Fibroblast of skin of right quadriceps (primary cell): Measurements from ENCODE around the gene ABCF3.
A peak's percentile ranks its signal among the peaks of the same experiment; 100 is the strongest.

ENCODE experiments used
- DNase-seq: peaks from one replicate; pipeline ENCODE4 v3.0.0-alpha.2; 2013

ABCF3 gene

DNA sequence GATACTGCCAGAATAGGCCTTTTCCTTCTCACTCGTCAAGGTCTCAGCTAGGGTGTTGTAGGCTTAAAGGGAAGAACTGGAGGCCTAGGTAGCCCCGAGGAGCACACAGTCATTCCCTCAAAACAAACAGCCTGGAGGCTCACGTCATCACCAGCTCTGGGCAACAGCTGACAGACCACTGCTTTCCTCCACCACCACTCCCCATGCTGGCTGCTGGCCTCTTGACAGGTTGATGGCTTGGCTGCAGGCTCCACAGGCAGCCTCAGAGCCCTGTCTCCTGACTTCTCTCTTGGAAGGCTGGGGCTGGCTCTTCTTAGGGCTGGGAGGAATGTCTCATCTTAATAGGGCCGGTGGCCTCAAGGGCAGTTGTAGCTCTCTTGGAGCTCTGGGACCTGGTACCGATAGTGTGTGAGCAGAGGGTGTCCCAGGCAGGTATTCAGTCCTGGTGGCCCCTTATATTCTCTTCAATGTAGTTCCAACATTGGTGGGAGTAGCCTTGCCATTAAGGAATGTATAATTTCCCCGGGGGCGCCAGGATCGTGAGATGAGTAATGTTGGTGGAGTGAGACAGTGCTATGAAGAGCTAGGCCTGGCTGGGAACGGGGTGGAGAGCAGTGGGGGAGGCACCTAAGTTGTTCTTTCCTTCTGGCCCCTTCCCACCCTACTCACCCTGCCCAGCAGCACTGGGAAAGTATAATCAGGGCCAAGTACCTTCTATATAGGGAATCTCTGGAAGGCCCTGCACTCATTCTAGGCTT is 17.5 kb upstream of the ABCF3 start:
- DNase-seq: peak; percentile 81

- DNase-seq: no peak
These were observed 15.8 kb upstream of the ABCF3 start for GRCh38 chr3:184169896-184170875.

DNA sequence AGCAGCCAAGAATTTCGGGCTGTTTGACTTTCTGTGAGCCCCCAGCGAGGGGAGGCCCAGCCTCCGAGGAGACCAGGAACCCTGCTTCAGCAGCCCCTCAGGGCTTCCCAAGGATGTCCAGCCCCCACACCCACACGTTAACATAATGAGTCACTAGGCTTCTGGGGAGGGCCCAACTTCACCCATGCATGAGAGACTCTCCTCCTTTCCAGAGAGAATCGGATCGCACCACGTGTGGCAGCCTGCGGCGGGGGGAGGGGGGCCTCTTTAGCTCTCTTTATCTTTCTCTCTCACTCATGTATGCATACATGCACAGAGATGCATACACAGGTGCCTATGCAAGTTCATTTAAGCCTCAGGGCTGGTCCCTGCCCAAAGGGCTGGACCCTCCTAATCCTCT is 14.4 kb upstream of the ABCF3 start:
- DNase-seq: peak; percentile 70

DNA sequence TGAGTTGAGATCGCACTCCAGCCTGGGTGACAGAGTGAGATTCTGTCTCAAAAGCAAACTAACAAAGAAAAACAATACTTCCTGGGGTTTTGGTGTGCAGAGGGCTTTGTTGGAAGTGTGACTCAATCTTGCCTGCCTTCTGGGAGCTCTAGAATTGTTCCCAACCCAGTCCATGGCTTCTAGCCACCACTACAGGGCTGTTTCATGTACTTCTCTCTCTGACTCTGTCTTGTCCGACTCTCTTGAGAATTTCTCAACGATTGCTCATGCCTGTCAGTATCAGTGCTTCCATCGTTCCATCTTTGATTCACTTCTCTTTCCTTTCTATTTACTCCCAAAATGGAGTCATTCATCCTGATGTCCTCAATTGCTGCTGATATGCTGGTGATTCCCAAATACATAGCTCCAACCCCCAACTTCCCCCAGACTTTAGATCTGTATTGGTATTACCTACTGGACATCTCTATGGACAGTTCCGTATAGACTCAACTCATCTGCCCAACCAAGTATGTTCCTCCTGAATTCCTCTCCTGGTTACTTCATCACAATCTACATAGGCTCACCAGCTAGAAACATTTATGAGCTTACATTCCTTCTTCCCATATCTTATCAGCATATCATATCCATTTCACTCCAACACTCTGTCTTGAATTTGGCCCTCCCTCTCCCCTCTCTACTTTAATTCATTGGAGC is 13.2 kb upstream of the ABCF3 start:
- peak; percentile 82 for DNase-seq

- DNase-seq: no peak
These were observed 12.7 kb upstream of the ABCF3 start for GRCh38 chr3:184173374-184173722.

DNA sequence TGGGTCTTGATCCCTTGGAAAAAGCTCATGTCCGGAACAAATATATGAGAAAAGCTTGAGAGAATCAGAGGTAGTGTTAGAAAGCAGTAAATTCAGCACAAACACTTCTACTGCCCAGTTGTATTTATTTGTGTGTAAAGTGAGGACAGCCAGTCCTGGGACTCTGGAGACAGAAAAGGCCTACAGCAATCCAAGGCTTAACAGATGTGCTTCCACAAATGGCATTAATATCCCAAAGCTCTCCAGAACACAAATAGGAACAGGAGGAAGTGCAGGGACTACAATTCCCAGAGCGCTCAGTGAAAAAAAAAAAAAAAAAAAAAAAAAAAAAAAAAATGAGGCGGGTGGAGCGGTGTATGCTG is 11.7 kb upstream of the ABCF3 start:
- no peak for DNase-seq

DNA sequence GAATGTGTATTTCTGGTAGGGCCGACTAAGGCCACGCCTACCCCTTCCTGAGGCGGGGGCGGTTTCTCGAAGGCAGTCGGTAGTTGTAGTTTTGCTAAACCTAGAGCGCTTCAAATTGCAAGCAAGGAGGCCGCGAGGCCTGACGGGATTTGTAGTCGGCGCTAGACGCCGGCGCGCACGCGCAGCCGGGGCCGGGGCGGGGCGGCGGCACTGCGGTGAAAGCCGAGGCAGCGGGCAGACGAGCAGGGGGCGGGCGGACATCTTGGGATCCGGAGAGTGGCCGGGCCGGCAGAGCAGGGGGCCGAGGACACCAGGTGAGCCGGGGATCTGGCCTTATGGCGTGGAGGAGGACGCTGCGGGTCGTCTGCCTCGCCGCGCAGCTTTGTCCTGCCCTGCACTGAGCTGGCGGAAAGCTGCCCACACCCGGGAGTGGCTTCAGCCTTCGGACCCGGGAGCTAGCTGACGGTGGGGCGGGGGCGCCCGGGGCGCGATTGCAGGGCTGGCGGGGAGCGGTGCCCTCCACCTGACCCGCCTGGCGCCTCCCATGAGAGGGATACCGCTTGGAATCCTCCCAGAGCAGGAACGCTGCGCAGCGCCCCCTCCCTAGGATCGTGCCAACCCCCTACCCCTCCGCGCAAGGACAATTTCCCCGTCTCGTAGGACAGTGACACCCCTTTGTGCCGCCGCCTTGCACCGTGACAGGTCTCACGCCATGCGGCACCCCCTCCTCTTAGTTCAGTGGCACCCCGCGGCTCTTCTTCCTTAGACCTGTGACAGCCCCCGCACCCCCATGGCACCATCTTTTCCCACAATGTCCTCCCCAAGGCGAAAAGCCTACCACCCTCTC is 11.1 kb upstream of the ABCF3 start, which contains the start of gene AP2M1:
Gene AP2M1, plus strand, starts transcription at position 210 of the 847 bp plus-strand sequence. CDS start 2,139 bp downstream, outside the sequence.
- peak; percentile 99 for DNase-seq

- DNase-seq: no peak
These were observed 10.5 kb upstream of the ABCF3 start for GRCh38 chr3:184175506-184175905.

DNA sequence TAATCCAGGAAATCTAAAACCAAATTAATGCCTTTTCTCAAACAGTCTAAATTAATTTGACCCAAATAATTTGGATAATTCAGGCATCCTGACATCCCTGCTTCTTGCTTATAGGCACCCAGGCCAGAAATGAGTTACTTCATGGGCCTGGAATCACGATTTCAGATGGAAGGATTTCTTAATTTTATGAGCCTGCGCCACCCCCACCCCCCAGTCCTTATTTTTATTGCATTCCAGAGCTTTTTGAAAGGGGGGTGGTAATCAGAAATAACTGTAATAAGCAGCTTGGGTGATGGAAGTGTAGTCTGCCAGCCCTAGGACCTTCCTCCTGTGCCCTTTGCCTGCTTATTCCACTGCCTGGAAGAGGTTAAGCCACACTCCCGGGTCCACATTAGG is 10.0 kb upstream of the ABCF3 start:
- DNase-seq: peak; percentile 39

DNA sequence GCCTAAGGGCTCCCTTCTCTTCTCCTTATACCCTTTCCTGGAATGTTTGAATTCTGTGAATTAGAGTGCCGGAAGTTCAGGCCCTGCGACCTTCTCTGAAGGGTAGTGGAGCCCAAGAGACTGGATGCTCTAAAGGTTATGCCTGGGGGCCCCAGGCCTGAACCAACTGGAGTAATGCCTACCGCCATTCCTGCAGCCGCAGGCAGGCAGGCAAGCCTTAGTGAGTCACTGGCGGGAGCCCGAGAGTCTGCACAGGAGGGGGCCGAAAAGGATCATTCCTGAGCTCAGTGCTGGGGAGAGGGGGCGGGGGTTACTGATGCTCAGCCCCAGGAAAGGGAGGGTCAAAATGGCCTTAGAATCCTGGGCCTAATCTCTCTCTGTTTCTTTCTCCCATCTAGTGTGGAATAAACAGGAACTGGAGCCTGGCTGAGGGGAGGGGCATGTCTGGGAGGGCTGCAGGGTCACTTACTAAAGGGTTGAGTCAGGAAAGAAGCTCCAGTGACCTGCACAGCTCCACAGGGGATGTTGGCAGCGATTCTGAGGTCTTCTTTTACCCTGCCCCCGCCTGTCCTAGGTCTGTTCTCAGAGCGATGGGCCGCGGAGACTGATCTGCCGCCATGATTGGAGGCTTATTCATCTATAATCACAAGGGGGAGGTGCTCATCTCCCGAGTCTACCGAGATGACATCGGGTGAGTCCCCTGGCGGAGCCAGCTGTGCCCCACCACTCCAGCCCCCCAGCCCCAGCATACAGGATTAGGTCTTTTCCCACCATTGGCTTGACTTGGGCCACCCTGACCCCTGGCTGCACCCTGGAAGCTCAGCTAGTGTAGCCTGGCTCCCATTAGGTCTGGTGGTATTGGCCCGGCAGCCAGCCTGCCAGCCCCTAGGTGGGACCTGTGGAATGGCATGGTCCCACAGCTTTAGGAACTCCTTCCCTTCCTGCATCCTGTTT is 9.3 kb upstream of the ABCF3 start:
- DNase-seq: peak; percentile 97

GRCh38 chr3:184177331-184177731 is 8.7 kb upstream of the ABCF3 start:
- DNase-seq: peak; percentile 63

DNA sequence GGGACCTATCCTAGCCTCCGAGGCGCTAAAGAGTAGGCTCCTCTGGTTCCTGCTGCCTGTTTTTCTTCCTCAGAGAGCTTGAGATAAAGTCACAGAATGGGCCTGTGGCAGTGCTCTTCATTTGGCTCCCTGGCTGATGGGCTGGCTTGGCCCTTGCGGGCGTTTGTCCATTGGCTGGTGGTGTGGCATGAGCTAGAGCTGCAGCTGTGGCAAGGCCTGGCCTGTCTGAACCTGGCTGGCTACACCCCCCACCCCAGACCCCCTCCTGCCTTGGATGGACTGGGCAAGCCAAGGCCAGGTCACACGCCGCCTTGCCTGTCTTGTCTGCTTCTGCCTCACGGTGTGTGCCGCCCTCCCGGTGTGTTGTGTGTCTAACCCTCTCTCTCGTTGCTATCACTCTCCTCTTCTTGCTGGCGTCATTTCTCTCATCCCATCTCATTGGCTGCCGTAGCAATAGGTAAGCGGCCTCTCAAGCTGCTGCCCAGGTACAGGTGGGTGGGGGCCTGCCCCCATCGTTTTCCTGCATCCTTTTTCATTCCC is 8.2 kb upstream of the ABCF3 start:
- no peak for DNase-seq

DNA sequence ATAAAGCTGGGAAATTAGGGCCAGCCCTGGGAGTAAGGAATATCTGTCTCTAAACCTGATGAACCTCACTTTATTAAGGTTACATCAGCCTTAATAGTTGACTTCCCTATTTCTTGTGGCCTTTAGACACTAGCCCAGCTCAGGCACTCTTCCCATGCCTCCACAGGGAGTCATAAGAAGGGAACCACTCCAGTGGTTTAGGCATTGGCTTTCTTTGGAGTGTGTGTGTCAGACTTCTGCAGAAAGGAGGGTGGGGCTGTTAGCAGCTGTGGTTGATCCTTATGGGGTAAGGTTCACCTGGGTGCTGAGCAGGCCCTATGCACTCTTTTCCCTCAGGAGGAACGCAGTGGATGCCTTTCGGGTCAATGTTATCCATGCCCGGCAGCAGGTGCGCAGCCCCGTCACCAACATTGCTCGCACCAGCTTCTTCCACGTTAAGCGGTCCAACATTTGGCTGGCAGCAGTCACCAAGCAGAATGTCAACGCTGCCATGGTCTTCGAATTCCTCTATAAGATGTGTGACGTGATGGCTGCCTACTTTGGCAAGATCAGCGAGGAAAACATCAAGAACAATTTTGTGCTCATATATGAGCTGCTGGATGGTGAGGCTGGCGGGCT is 7.4 kb upstream of the ABCF3 start:
- no peak for DNase-seq

- peak; percentile 12 for DNase-seq
These were observed 5.8 kb upstream of the ABCF3 start for GRCh38 chr3:184180165-184180564.

DNA sequence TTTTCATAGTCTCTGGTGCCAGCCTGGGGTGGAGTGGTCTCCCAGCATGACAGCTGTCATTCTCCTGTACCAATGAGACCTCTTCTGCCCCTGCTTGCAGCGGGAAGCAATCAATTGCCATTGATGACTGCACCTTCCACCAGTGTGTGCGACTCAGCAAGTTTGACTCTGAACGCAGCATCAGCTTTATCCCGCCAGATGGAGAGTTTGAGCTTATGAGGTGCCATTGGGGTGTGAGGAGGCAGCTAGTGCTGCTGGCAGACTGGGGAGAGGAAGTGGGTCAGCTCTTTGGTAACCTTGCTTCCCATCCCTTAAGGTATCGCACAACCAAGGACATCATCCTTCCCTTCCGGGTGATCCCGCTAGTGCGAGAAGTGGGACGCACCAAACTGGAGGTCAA is 4.4 kb upstream of the ABCF3 start:
- no peak for DNase-seq

DNA sequence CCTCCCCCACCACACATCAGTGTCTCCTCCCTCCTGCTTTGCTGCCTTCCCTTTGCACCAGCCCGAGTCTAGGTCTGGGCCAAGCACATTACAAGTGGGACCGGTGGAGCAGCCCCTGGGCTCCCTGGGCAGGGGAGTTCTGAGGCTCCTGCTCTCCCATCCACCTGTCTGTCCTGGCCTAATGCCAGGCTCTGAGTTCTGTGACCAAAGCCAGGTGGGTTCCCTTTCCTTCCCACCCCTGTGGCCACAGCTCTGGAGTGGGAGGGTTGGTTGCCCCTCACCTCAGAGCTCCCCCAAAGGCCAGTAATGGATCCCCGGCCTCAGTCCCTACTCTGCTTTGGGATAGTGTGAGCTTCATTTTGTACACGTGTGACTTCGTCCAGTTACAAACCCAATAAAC is 2.3 kb upstream of the ABCF3 start:
- DNase-seq: no peak

DNA sequence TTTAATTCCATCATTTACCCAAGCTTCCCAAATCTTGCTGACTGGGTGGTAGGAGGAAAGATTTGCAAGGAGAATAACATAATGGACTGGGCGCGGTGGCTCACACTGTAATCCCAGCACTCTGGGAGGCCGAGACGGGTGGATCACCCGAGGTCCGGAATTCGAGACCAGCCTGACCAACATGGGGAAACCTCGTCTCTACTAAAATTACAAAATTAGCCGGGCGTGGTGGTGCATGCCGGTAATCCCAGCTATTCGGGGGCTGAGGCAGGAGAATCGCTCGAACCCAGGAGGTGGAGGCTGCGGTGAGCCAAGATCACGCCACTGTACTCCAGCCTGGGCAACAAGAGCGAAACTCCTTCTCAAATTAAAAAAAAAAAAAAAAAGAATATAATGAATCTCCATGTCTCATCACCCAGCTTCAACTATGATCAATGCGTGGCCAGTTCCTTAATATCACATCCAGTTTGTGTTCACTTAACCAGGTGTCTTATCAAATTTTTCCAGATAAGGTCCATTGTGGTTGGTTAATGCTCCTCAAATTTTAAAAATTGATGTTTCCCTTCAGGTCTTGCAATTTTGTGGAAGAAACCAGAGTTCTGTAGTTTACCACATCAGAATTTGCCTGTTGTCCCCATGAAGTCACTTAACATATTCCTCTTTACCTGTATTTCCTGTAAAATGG is 1.3 kb upstream of the ABCF3 start:
- no peak for DNase-seq

GRCh38 chr3:184185461-184186183 is 377 bp upstream of the ABCF3 start:
- DNase-seq: peak; percentile 98

DNA sequence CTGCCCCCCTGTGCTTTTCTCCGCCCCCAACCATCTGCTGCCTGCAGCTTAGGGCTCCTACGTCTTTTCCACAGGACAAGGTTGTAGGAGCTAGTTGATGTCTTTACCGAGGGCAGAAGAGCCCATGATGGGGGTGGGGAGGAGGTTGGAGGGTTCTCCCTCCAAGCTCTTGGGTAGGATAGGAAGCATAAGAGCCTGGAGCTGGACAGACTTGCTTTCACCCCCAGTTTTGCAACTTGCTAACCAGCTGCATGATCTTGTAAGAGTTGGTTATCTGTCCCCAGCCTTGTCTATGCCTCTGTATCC is 856 bp downstream of the ABCF3 start:
- no peak for DNase-seq
